Inferior parietal cortex (tissue), 1 donor: Measurements from ENCODE around the gene CST7.

Source experiments
- DNase-seq: peaks from one replicate; pipeline ENCODE4 v3.0.0-alpha.2; 2016; ENCODE audit errors: extremely low spot score

The CST7 gene

DNA sequence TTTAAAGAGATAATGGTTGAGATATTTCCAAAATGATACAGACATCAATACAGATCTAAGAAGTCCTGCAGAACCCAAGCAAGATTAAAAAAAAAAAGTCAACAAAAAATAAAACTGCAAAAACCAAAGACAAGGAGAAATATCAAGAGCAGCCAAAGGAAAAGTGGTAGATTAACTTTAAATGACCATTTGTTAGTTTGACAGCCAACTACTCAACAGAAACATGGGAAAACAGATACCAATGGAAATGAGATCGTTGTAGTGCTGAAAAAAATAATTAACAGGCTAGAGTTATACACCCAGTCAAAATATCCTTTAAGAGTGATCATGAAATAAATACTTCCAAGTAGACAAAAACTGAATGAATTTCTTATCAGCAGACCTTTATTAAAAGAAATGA is 53.9 kb downstream of the CST7 start:
- DNase-seq = no peak

DNA sequence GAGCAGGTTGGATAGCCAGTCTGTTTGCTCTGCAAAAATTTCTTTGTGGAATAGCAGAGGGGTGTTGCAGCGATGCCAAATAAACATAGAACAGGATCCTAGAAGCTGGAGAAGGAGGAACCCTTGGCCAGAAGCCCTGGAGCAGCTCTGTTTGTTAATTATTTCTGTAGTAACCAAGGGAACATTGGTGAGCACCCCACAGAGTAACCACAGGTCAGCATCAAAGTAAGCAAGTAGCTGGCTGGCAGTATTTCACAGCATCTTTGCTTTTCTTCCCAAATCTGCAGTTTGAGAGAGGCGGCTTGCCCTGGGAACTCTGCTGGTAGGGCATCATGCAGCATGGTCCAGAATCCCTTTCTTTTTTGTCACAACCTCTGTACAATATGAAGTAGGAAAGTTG is 56.2 kb downstream of the CST7 start:
- no peak for DNase-seq

DNA sequence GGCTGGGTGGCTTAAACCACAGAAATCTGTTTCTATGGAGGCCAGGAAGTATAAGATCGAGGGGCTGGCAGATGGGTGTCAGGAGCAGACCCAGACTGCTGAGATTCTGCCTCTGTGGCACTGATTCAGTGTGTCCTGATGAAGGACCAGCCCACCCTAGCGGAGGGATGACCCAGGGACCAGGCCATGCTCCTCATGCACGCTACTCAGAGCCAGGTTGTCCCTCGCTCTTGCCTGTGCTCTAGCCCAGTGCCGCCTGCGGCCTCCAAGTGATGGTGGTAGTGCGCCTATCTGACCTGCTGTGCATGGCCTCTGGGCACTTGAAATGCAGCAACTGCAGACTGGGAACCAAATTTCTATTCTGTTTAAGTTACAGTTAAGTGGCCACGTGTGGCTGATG is 56.6 kb downstream of the CST7 start:
- DNase-seq = no peak

DNA sequence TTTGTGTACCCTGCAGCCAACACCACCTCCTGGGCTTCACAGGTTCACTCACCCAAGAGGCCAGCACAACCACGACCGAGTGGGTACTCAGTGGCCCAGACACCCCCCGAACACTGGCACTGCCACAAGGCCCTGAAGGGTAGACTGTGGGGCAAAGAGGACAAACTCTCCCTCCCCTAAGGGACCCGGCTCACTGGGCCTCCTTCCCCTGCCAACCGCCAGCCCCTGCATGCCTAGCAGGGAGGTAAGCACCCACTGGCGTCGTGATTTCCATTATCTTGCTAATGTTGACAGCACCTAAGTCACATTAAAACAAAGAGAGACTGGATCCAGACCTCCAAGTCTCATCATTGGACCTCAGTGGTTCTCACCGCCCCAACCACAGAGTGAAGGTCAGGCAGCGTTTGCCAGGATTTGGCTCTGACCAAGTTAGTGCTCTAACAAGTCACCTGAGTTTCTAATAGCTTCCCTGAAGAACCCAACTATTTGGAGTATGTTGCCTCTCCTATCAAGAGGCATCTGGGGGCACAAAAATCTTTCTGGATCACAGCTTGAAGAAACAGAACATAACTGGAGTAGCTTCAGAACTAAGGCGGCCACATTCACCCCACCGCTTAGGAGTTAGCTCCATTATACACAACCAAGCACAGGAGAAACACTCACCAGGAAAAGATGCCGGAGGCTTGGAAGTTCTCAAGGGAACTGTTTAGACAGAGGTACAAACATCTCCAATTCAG is 57.5 kb downstream of the CST7 start:
- DNase-seq = no peak

DNA sequence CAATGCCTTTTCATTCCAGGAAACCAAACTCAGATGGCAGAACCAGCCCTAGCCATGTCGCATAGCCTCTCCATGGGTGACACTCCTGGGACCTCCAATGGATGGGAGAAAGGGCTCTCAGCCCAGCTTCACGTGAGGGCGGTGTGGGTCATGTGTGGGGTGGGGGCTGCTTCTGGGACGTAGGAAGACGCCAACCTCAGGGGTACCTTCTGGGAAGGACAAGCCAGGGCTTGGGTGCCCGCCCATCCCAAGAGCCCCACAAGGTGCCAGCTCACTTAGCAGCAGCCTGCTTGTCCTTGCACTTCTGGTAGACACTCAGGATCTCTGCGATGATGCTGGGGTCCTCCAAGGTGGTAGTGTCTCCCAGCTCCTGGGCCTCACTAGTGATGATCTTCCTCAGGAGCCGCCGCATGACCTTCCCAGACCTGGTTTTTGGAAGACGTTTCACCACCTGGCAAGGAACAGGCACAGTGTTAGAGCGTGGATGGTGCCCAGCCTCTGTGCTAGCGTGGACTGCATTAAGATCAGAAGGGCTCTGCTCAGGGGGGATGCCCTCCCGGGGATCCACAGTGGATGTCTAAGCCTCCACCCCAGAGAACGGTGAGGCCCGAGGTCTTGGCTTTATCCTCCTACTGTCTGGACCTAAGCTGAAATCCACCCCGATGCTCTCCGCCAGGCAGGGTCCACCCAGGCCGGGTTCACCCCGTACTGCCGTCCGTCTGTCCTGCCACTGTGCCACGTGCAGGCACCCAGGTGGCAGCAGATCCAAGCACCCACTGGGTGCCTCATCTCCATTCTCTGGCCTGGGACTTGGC is 58.6 kb downstream of the CST7 start:
- no peak for DNase-seq

- no peak for DNase-seq
Measured at GRCh38 chr20:25008388-25009217, 59.5 kb downstream of the CST7 start.
